ENCODE data around the gene TLR3.

Gene TLR3

GRCh38 chr4:186107947-186108346 lies 39.0 kb downstream of the TLR3 start:
- DNase-seq = no peak

- no peak for DNase-seq
These were observed 39.4 kb downstream of the TLR3 start for GRCh38 chr4:186108391-186108790.

GRCh38 chr4:186109245-186109644 lies 40.3 kb downstream of the TLR3 start:
- DNase-seq = no peak

GRCh38 chr4:186116697-186117096 lies 47.7 kb downstream of the TLR3 start:
- no peak for DNase-seq

- DNase-seq = no peak
These were observed 49.6 kb downstream of the TLR3 start for GRCh38 chr4:186118582-186118981.

- DNase-seq = no peak
These were observed 52.1 kb downstream of the TLR3 start for GRCh38 chr4:186121057-186121456.

GRCh38 chr4:186128842-186129241 lies 59.9 kb downstream of the TLR3 start:
- no peak for DNase-seq

GRCh38 chr4:186131935-186132334 lies 63.0 kb downstream of the TLR3 start:
- DNase-seq = no peak

- DNase-seq = no peak
These were observed 63.8 kb downstream of the TLR3 start for GRCh38 chr4:186132577-186133242.

GRCh38 chr4:186134257-186134656 lies 65.3 kb downstream of the TLR3 start:
- no peak for DNase-seq

- DNase-seq = no peak
These were observed 65.9 kb downstream of the TLR3 start for GRCh38 chr4:186134861-186135260.

GRCh38 chr4:186137196-186137794 lies 68.3 kb downstream of the TLR3 start:
- DNase-seq = no peak
